ENCODE data around the gene FGD2.

The FGD2 gene

GRCh38 chr6:37068356-37069270, 63.2 kb downstream of the FGD2 start:
- no peak for DNase-seq

GRCh38 chr6:37069639-37070038, 64.2 kb downstream of the FGD2 start:
- no peak for DNase-seq

- no peak for DNase-seq
These were observed 67.1 kb downstream of the FGD2 start for GRCh38 chr6:37072526-37072925.

GRCh38 chr6:37074053-37074827, 68.8 kb downstream of the FGD2 start:
- no peak for DNase-seq

GRCh38 chr6:37077191-37077904, 71.9 kb downstream of the FGD2 start:
- no peak for DNase-seq

- no peak for DNase-seq
These were observed 72.4 kb downstream of the FGD2 start for GRCh38 chr6:37077905-37078296.

Data from NCI-H1092 (cell line).